Stimulated activated naive CD4-positive, alpha-beta T cell treated with Interleukin-2 at 50 U/mL for 16 hours (primary cell): ENCODE data around the gene SRRD.
"Not testable (repeated sequence)": the region's sequence is repeated elsewhere in the genome, so short reads cannot be mapped to it uniquely, and the experiment has no call there.

ENCODE experiments used
- DNase-seq: peaks from one replicate; lab custom pipeline; 2025; lab: John Stamatoyannopoulos, UW

The SRRD gene

GRCh38 chr22:26522592-26522991 is 38.9 kb downstream of the SRRD start:
- no peak for DNase-seq

GRCh38 chr22:26524870-26525269 is 41.2 kb downstream of the SRRD start:
- no peak for DNase-seq

- DNase-seq = no peak
Measured at GRCh38 chr22:26525946-26526564, 42.4 kb downstream of the SRRD start.

GRCh38 chr22:26527167-26527566 is 43.5 kb downstream of the SRRD start:
- DNase-seq = no peak

GRCh38 chr22:26527574-26528465 is 44.1 kb downstream of the SRRD start:
- no peak for DNase-seq

GRCh38 chr22:26528518-26528917 is 44.8 kb downstream of the SRRD start:
- not testable (repeated sequence) for DNase-seq

GRCh38 chr22:26529345-26529744 is 45.7 kb downstream of the SRRD start:
- DNase-seq = no peak

- no peak for DNase-seq
Measured at GRCh38 chr22:26534171-26534855, 50.6 kb downstream of the SRRD start.

- no peak for DNase-seq
Measured at GRCh38 chr22:26534874-26535602, 51.4 kb downstream of the SRRD start.

- DNase-seq = no peak
Measured at GRCh38 chr22:26535603-26535908, 51.9 kb downstream of the SRRD start.

- DNase-seq = no peak
Measured at GRCh38 chr22:26536056-26536761, 52.5 kb downstream of the SRRD start.

GRCh38 chr22:26536762-26537134 is 53.1 kb downstream of the SRRD start:
- no peak for DNase-seq

- DNase-seq = no peak
Measured at GRCh38 chr22:26540119-26540518, 56.4 kb downstream of the SRRD start.

- DNase-seq = no peak
Measured at GRCh38 chr22:26541167-26541819, 57.6 kb downstream of the SRRD start.

- DNase-seq = no peak
Measured at GRCh38 chr22:26542831-26543230, 59.2 kb downstream of the SRRD start.
